Brain microvascular endothelial cell (primary cell): ENCODE data around the gene IGSF23.
"Not testable (repeated sequence)": the region's sequence is repeated elsewhere in the genome, so short reads cannot be mapped to it uniquely, and the experiment has no call there.

Source experiments
- DNase-seq: peaks from one replicate; pipeline ENCODE4 v3.0.0-alpha.2; 2020
- H3K27ac ChIP-seq: fragments of 250-450 bp; sonication (Bioruptor Pico); 2 replicates; pipeline ENCODE4 v1.5.1; 2020; ENCODE audit warnings: mild to moderate bottlenecking, moderate library complexity
- H3K27me3 ChIP-seq: fragments of 250-450 bp; sonication (Bioruptor Pico); replicated peaks from 2 replicates; pipeline ENCODE4 v1.5.1; 2020; ENCODE audit warnings: mild to moderate bottlenecking
- H3K36me3 ChIP-seq: fragments of 250-450 bp; sonication (Bioruptor Pico); replicated peaks from 2 replicates; pipeline ENCODE4 v1.5.1; 2020; ENCODE audit warnings: mild to moderate bottlenecking
- H3K4me3 ChIP-seq: 2 replicates; pipeline ENCODE4 v1.5.1; 2011; ENCODE audit warnings: low read depth, mild to moderate bottlenecking, control low read depth, low read length, moderate library complexity
- CTCF ChIP-seq: IDR thresholded peaks from 2 replicates; pipeline ENCODE4 v1.5.1; 2011; ENCODE audit warnings: low read depth, mild to moderate bottlenecking, moderate library complexity, low read length, control low read depth, inconsistent platforms; ENCODE audit errors: missing control alignments
- in situ Hi-C: cut with HindIII; loops from 2 replicates; pipeline ENCODE4 v1.10.0; 2017; ENCODE audit warnings: low sequenced_read_pairs, low pct_ligation_motif_present

IGSF23 gene

GRCh38 chr19:44590245-44591059, 22.9 kb upstream of the IGSF23 start:
- in situ Hi-C loops: no loop called here
- TF ChIP-seq CTCF: no peak
- Histone ChIP-seq H3K27me3 (no peaks in the 10 kb centered on the region), H3K27ac (no peak overlapping the region), H3K4me3 (no peak overlapping the region), H3K36me3 (no peaks in the 10 kb centered on the region)
- DNase-seq: no peak

- DNase-seq, in situ Hi-C loops, H3K4me3 ChIP-seq, H3K27ac ChIP-seq, H3K36me3 ChIP-seq, H3K27me3 ChIP-seq: not testable (repeated sequence)
Observed at GRCh38 chr19:44591340-44591993, 21.9 kb upstream of the IGSF23 start.

- in situ Hi-C loops: no loop called here
- no peak for TF ChIP-seq CTCF
- Histone ChIP-seq H3K27me3 (no peaks in the 10 kb centered on the region), H3K27ac (no peak overlapping the region), H3K4me3 (no peak overlapping the region), H3K36me3 (no peaks in the 10 kb centered on the region)
- no peak for DNase-seq
Observed at GRCh38 chr19:44592451-44592890, 20.9 kb upstream of the IGSF23 start.

GRCh38 chr19:44593294-44593693, 20.1 kb upstream of the IGSF23 start:
- DNase-seq: no peak
- H3K4me3 ChIP-seq: no peak overlapping the region
- no peak overlapping the region for H3K27ac ChIP-seq
- H3K36me3 ChIP-seq: no peaks in the 10 kb centered on the region
- no peak for TF ChIP-seq CTCF
- in situ Hi-C loops: no loop called here
- no peaks in the 10 kb centered on the region for H3K27me3 ChIP-seq

GRCh38 chr19:44593866-44594266, 19.5 kb upstream of the IGSF23 start:
- H3K4me3 ChIP-seq, H3K27me3 ChIP-seq, H3K27ac ChIP-seq, H3K36me3 ChIP-seq, DNase-seq, in situ Hi-C loops: not testable (repeated sequence)

- no peaks in the 10 kb centered on the region for H3K36me3 ChIP-seq
- no peaks in the 10 kb centered on the region for H3K27me3 ChIP-seq
- H3K4me3 ChIP-seq: no peak overlapping the region
- in situ Hi-C loops: no loop called here
- DNase-seq: no peak
- no peak for TF ChIP-seq CTCF
- no peak overlapping the region for H3K27ac ChIP-seq
Observed at GRCh38 chr19:44596428-44597130, 16.8 kb upstream of the IGSF23 start.
